NCI-H128 (cell line): Measurements from ENCODE around the gene FOXA2.
"Not testable (repeated sequence)": the region's sequence is repeated elsewhere in the genome, so short reads cannot be mapped to it uniquely, and the experiment has no call there.

Experiments used
- DNase-seq: peaks from one replicate; lab custom pipeline; 2025; ENCODE audit not compliant: unreplicated experiment; lab: John Stamatoyannopoulos, UW

FOXA2 gene

GRCh38 chr20:22584522-22584921 is at the start of gene FOXA2:
Gene FOXA2, minus strand, starts transcription at chr20:22584572. Its CDS starts 294 bp downstream, at chr20:22584278.
- no peak for DNase-seq

- no peak for DNase-seq
Measured at GRCh38 chr20:22630701-22631100, 46.3 kb upstream of the FOXA2 start.

GRCh38 chr20:22629927-22630326 is 45.6 kb upstream of the FOXA2 start:
- no peak for DNase-seq

DNA sequence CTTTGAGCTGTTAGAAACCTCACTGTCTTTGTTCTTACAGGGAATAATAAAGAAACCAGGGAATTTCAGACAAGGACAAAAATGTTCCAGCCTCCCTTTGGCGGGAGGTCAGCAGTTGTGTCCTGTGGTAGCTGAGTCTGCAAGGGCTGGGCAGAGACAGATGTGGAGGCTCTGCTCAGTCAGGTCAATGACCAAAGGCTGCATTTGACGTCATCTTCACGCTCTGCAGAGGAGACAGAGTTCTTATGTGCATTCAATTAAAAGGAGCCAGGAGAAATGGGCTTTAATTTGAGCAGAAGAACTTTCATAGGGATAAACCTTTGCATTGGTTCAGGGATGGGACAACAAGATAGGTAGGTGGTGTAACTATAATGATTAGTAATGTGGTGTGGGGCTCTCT is 45.1 kb upstream of the FOXA2 start:
- DNase-seq = no peak

- DNase-seq = no peak
Measured at GRCh38 chr20:22626496-22626895, 42.1 kb upstream of the FOXA2 start.

DNA sequence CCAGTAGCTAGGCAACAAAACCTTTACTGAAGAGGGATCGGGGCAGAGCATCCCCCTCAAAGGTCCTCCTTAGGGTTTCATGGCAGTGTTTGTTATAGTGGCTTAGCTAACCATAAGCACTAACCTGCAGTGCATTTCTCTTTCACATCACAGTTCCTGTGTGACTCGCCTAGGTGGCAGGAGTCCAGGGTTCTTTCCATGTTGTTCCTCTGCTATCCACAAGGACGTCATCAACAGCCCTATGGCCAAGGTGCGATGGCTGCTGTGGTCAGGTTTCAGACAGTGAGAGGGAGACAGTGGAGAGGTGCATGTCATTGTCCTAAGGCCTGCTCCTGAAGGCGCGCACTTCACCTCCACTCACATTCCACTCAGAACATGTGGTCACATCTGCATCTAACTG is 38.8 kb upstream of the FOXA2 start:
- DNase-seq = no peak

GRCh38 chr20:22620342-22620741 is 36.0 kb upstream of the FOXA2 start:
- DNase-seq = no peak

- no peak for DNase-seq
Measured at GRCh38 chr20:22619806-22620205, 35.4 kb upstream of the FOXA2 start.

DNA sequence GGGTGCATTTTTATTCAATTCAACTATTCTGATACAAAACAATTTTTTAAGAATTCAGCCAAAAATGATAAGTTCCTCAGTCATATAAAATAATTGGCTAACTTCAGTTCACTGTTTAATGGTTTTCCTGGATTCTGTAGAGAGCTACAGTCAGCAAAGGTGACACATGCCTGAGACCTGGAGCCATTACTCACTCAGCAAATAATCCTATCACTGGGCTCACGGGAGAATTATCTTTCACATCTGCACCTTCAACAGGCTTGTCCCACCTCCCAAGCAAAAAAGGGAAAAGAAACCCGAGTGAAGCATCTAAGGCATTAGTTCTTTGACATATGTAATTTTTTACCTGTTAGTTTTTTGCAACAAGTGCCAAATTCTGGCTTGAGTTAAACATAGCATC is 34.9 kb upstream of the FOXA2 start:
- DNase-seq = no peak

DNA sequence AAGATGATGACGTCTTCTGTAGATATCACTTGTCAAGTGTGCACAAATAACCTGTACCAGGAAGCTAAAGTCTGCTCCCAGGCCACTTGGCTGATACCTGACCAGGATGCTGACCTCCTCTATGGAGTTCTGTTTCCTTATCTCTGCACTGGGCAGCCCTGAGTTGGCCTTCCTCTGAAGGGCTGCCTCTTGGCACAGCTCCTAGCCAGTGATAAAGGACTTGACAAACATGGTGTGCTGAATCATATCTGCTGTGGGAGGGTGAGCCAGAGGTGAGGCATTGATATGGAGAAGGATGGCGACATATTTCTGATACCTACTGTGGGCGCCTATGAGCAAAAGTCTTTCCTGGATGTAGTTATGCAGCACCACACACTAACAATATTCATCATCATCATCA is 32.8 kb upstream of the FOXA2 start:
- DNase-seq = no peak

DNA sequence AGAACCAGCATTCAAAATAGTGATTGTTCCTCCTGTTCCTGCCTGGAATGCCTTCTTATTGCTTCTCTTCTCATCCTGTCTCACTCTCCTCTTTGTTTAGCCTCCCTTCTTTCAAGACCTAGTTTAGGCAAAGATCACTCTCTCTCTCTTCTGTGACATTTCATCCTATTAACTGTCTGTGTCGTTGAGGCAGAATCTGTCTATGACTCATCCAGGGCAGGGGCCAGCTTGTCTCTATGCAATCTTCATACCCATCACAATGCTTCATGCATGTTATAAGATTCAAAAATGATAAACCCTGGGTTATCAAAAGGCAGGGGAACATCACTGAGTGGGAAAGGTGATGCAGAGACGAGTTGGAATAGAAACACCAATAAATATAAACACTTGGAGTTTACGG is 32.2 kb upstream of the FOXA2 start:
- no peak for DNase-seq

- DNase-seq = no peak
Measured at GRCh38 chr20:22615425-22615824, 31.1 kb upstream of the FOXA2 start.

DNA sequence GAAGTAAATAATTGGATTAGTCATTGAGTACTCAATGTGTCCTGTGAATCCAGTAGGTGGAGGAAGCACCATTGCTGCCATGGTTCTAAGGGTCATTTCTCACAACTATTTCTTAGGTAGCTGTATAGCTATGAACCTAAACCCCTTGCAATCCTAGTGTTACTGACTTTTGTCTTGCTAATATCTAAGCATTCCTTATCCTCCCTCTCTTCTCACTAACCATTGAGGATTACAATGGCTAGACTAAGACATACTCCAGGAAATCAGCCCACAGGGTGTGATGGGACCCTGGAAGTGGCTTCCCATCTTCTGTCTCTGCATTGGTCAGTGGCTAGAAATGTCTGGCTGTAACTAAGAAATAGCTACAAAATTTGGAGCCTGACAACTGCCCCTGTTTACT is 27.3 kb upstream of the FOXA2 start:
- DNase-seq = no peak

- DNase-seq = no peak
Measured at GRCh38 chr20:22607695-22608094, 23.3 kb upstream of the FOXA2 start.

DNA sequence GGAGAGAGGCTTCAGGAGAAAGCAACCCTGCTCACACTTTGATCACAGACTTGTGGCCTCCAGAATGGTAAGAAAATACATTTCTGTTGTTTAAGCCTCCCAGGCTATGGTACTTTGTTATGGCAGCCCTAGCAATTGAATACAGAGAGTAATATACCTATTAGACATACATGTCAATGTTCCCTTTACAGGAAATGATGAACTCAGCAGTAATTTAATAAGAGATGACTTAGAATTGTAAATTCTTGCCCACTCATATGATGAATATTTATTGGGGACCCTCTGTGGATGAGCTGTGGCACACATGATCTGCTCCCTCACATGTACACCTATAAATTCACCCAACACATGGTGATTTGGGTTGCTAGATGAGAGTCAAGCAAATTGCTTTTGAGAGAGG is 20.4 kb upstream of the FOXA2 start:
- DNase-seq = no peak

DNA sequence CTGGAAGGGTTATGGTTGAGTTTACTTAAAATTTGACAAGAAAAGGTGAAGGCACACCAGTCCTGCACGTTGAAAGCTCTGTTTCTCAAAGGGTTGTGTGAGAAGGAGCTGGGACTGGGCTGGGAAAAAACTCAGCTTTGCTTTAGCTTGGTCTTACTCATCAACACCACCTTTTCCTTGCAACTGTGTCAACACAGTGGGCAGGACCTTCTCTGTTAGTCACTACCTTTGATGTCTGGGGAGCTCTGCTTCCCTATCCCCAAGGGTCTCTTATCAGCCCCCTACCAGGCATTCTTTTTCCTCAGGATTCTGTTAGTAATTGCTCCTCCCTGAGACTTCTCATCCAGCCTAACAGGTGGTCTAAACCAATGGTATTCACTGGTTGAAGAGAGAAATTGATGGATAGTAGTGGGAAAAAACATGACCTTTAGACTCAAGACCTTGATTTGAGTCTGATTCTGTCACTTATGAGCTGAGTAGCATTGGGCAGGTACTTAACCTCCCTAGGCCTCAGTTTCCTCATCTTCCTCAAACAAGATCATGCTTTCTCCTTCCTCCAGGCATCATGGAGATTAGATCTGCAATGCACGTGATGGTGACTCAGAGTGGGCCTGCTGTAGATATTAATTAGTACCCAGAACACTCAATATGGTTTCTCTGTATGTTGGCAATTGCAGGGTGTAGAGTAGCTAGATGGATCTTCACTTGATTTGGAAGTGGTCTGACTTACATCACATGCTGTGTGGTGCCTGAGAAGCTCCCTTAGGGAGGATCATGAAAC is 17.2 kb upstream of the FOXA2 start:
- no peak for DNase-seq

- DNase-seq = not testable (repeated sequence)
Measured at GRCh38 chr20:22599258-22599657, 14.9 kb upstream of the FOXA2 start.

DNA sequence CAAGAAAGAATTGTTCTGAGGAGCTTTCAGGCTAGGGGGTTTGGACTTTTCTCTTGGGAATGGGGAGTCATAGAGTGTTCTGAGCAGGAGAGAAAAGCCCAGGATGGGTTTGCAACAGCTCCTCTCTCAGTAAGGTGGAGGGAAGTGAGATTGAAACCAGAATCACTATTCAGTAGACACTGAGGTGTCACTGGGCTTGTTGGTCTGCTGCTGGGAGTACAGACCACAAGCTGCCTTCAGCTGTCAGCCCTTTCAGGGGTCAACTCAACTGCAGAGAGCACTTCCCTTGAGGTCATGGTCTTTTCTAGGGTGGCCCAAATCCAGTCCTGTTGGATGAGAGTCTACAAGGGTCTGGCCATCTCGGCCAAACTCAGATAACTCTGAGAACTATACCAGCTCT is 12.9 kb upstream of the FOXA2 start:
- no peak for DNase-seq

DNA sequence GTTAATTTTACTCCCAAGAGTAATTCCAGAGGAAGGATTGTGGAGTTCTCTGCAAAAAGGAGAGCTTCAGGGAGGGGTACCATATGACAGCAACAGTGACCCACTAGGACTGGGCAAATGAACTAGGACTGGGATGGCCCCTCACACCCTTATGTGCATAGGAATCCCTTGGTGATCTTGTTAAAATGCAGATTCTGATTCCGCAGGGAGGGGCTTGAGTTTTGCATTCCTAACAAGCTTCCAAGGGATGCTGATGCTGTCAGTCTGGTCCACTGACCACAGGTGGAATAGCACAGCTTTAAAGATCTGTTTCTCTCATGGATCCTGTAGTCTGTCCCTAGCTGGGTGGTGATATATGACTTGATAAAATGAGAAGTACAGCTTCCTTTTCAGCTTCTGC is 6.3 kb upstream of the FOXA2 start:
- DNase-seq = no peak

DNA sequence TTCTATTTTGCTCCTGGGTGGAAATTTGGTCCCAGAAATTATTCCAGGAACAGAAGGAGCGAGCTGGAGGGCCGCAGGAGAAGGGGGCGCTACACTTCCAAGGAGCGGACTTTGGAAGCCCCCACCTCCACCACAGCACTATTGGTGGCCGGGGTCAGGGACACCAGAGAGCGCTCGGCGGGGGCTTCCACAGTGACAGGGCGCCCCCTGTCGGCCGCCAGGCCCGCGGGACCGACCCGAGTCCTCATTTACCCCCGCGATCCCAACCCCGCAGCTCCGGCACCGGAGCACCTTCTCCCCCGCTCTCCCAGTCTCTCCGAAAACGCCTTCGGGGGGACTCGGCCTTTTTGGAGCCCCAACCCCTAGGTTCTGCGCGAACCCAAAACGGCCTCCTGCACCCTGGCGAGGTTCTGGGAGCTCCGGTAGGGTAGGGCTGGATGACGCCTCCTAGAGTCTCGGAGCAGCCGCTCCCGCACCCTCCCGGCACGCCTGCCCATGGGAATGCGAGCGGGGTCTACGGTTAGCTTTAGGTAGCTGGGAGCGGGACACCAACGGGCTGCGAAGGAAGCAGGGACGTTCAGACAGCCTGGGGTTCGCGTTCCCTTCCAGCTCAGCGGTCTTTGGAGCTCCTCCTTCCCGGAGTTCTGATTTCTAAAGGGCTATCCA is 2.4 kb upstream of the FOXA2 start:
- DNase-seq = no peak

GRCh38 chr20:22585786-22586493 is 1.6 kb upstream of the FOXA2 start:
- no peak for DNase-seq
